HL-60 (cell line): ENCODE data around the gene AGGF1.
"Not testable (repeated sequence)": the region's sequence is repeated elsewhere in the genome, so short reads cannot be mapped to it uniquely, and the experiment has no call there.

Source experiments
- DNase-seq, 2 experiments: peaks; one replicate each; pipeline ENCODE4 v3.0.0-alpha.2; 2010 to 2020; ENCODE audit warnings: low read depth in 1 of 2, low spot score in 1 of 2
- H3K27ac ChIP-seq: fragments of 250-450 bp; sonication (Bioruptor Pico); replicated peaks from 2 replicates; pipeline ENCODE4 v1.5.1; 2020; ENCODE audit warnings: mild to moderate bottlenecking, moderate library complexity
- H3K27me3 ChIP-seq: fragments of 250-450 bp; sonication (Bioruptor Pico); 2 replicates; pipeline ENCODE4 v1.5.1; 2021; ENCODE audit warnings: mild to moderate bottlenecking, moderate library complexity; ENCODE audit not compliant: insufficient read depth, poor library complexity, severe bottlenecking
- H3K4me3 ChIP-seq: replicated peaks from 2 replicates; pipeline ENCODE4 v1.5.1; 2011; ENCODE audit warnings: mild to moderate bottlenecking, control low read depth, low read length; ENCODE audit not compliant: insufficient read depth
- CTCF ChIP-seq: IDR thresholded peaks from one replicate; pipeline ENCODE4 v1.5.1; 2011; ENCODE audit warnings: low read length, control low read depth, inconsistent platforms; ENCODE audit not compliant: insufficient read depth
- GABPA ChIP-seq: IDR thresholded peaks from 2 replicates; pipeline ENCODE4 v1.6.1; 2012; ENCODE audit warnings: low read depth
- POLR2AphosphoS5 ChIP-seq: IDR thresholded peaks from 2 replicates; pipeline ENCODE4 v1.6.1; 2012; ENCODE audit warnings: low read depth
- REST ChIP-seq: IDR thresholded peaks from 2 replicates; pipeline ENCODE4 v1.6.1; 2012; ENCODE audit warnings: low read depth; ENCODE audit not compliant: insufficient replicate concordance
- SPI1 ChIP-seq: IDR thresholded peaks from 2 replicates; pipeline ENCODE4 v1.6.1; 2012; ENCODE audit warnings: low read depth, mild to moderate bottlenecking, borderline replicate concordance

Gene AGGF1

GRCh38 chr5:76986825-76987526 lies 43.2 kb upstream of the AGGF1 start:
- Histone ChIP-seq H3K4me3 (no peak overlapping the region), H3K27me3 (no peaks in the 10 kb centered on the region), H3K27ac (no peak overlapping the region)
- TF ChIP-seq SPI1 = no peak
- no peak for TF ChIP-seq POLR2AphosphoS5
- TF ChIP-seq CTCF = no peak
- TF ChIP-seq GABPA = no peak
- TF ChIP-seq REST = no peak
- DNase-seq = no peak

- Histone ChIP-seq H3K27ac (no peak overlapping the region), H3K4me3 (no peak overlapping the region), H3K27me3 (no peaks in the 10 kb centered on the region)
- DNase-seq = peak in 1 of 2 experiments; percentile 3
- TF ChIP-seq REST (no peak), CTCF (no peak), SPI1 (no peak), POLR2AphosphoS5 (no peak), GABPA (no peak)
Observed at GRCh38 chr5:76990899-76991459, 39.2 kb upstream of the AGGF1 start.

- H3K4me3 ChIP-seq, H3K27ac ChIP-seq, H3K27me3 ChIP-seq, DNase-seq: not testable (repeated sequence)
Observed at GRCh38 chr5:76993436-76993835, 36.8 kb upstream of the AGGF1 start.

GRCh38 chr5:76994337-76994736 lies 35.9 kb upstream of the AGGF1 start:
- no peaks in the 10 kb centered on the region for H3K27me3 ChIP-seq
- H3K4me3 ChIP-seq = no peak overlapping the region
- H3K27ac ChIP-seq = no peak overlapping the region
- DNase-seq = no peak
- TF ChIP-seq CTCF (no peak), POLR2AphosphoS5 (no peak), REST (no peak), GABPA (no peak), SPI1 (no peak)

GRCh38 chr5:76998251-76998650 lies 32.0 kb upstream of the AGGF1 start:
- H3K27me3 ChIP-seq, DNase-seq, H3K4me3 ChIP-seq, H3K27ac ChIP-seq: not testable (repeated sequence)
